A549 (cell line): Measurements from ENCODE around the gene ANAPC7. TPM values are rescaled to one million over a fixed set of nuclear protein-coding genes. Genes with fewer than 3 reads are reported as not detected.
A peak's percentile ranks its signal among the peaks of the same experiment; 100 is the strongest.

ENCODE experiments used
- ATAC-seq, 2 experiments: fragments of 200-7000 bp in 1 of 2; fragments of >200 bp in 1 of 2; cut with Nextera tagmentation in 1 of 2; cut with Tn5 transposase in 1 of 2; 3 replicates each; pipeline versions ENCODE4 v1.8.0 to v1.9.1; 2018 to 2020; ENCODE audit warnings: mild to moderate bottlenecking in 1 of 2, moderate library complexity in 1 of 2
- CTCF ChIA-PET: fragments of 300-600 bp; sonication (Branson Sonifier 250); formaldehyde crosslinking; extraction: SDS; loops from one replicate; lab custom pipeline; 2021; ENCODE audit warnings: antibody characterized with exemption, inconsistent platforms; lab: Yijun Ruan, JAX
- POLR2A ChIA-PET: fragments of 350-600 bp; formaldehyde crosslinking; extraction: SDS; loops from one replicate; lab custom pipeline; 2021; ENCODE audit warnings: antibody characterized with exemption, inconsistent platforms; lab: Yijun Ruan, JAX
- DNase-seq, 2 experiments: peaks; one replicate each; pipeline versions ENCODE4 v3.0.0 to v3.0.0-alpha.2; 2011 to 2016; ENCODE audit warnings: low read depth in 1 of 2, low spot score in 1 of 2
- FAIRE-seq: peaks from 2 replicates; lab custom pipeline; 2011; peaks lifted over from hg19 to GRCh38; lab: Jason Lieb, UNC
- H3K27ac ChIP-seq, 2 experiments: fragments of >200 bp; sonication (Bioruptor Twin); formaldehyde crosslinking; 3 replicates each; pipeline ENCODE4 v1.5.1; 2016 to 2017
- H3K4me1 ChIP-seq: fragments of >200 bp; sonication (Bioruptor Twin); formaldehyde crosslinking; 3 replicates; pipeline ENCODE4 v1.6.1; 2016
- H3K4me2 ChIP-seq: fragments of >200 bp; sonication (Bioruptor Twin); formaldehyde crosslinking; 3 replicates; pipeline ENCODE4 v1.6.1; 2016
- H3K4me3 ChIP-seq: fragments of >200 bp; sonication (Bioruptor Twin); formaldehyde crosslinking; 3 replicates; pipeline ENCODE4 v1.5.1; 2016
- H3K9me3 ChIP-seq: fragments of >200 bp; sonication (Bioruptor Twin); formaldehyde crosslinking; 3 replicates; pipeline ENCODE4 v1.6.1; 2016
- BHLHE40 ChIP-seq: IDR thresholded peaks from 2 replicates; pipeline ENCODE4 v1.6.1; 2012; ENCODE audit warnings: low read depth, low read length, inconsistent platforms
- CBX2 ChIP-seq: fragments of 200-600 bp; sonication (generic); IDR thresholded peaks from 2 replicates; pipeline ENCODE4 v1.6.1; 2016; ENCODE audit warnings: low read depth, mild to moderate bottlenecking, borderline replicate concordance
- EHF ChIP-seq: fragments of 250-450 bp; sonication (Bioruptor Pico); IDR thresholded peaks from 2 replicates; pipeline ENCODE4 v1.5.0; 2020; ENCODE audit warnings: mild to moderate bottlenecking
- EP300 ChIP-seq, 2 experiments: fragments of >200 bp; sonication (Bioruptor Twin); formaldehyde crosslinking; IDR thresholded peaks; 2 replicates in 1 of 2; 3 replicates in 1 of 2; pipeline ENCODE4 v1.6.1; 2016 to 2017
- FOSB ChIP-seq: fragments of 250-450 bp; sonication (Bioruptor Pico); IDR thresholded peaks from 2 replicates; pipeline ENCODE4 v1.5.0; 2020; ENCODE audit warnings: mild to moderate bottlenecking, moderate library complexity
- HOXB13 ChIP-seq: fragments of 250-450 bp; sonication (Bioruptor Pico); IDR thresholded peaks from 2 replicates; pipeline ENCODE4 v1.5.0; 2020; ENCODE audit warnings: low read depth, mild to moderate bottlenecking, moderate library complexity
- HOXB5 ChIP-seq: fragments of 250-450 bp; sonication (Bioruptor Pico); IDR thresholded peaks from 2 replicates; pipeline ENCODE4 v1.5.0; 2020; ENCODE audit warnings: mild to moderate bottlenecking, moderate library complexity
- MYC ChIP-seq: IDR thresholded peaks from 2 replicates; pipeline ENCODE4 v1.6.1; 2012; ENCODE audit warnings: mild to moderate bottlenecking, inconsistent platforms, low read length, improper control_type of control experiment, borderline replicate concordance
- PHF8 ChIP-seq: fragments of 200-600 bp; sonication (generic); IDR thresholded peaks from 2 replicates; pipeline ENCODE4 v1.6.1; 2016; ENCODE audit warnings: low read depth, mild to moderate bottlenecking, antibody characterized with exemption, moderate library complexity, borderline replicate concordance
- POLR2A ChIP-seq: IDR thresholded peaks from 2 replicates; pipeline ENCODE4 v1.6.1; 2012; ENCODE audit warnings: mild to moderate bottlenecking, low read length
- POLR2AphosphoS2 ChIP-seq: conservative IDR thresholded peaks from 2 replicates; pipeline ENCODE4 v1.6.1; 2012; ENCODE audit warnings: low read length, improper control_type of control experiment, inconsistent platforms
- RFX5 ChIP-seq: fragments of 450-650 bp; IDR thresholded peaks from 2 replicates; pipeline ENCODE4 v1.7.1; 2014; ENCODE audit warnings: antibody characterized with exemption, mild to moderate bottlenecking, moderate library complexity
- RNF2 ChIP-seq: fragments of 200-600 bp; sonication (generic); IDR thresholded peaks from 2 replicates; pipeline ENCODE4 v1.6.1; 2016; ENCODE audit warnings: low read depth, mild to moderate bottlenecking, antibody characterized with exemption, moderate library complexity, borderline replicate concordance
- TFCP2L1 ChIP-seq: fragments of 250-450 bp; sonication (Bioruptor Pico); IDR thresholded peaks from 2 replicates; pipeline ENCODE4 v1.5.0; 2021; ENCODE audit warnings: mild to moderate bottlenecking
- ZC3H11A ChIP-seq: fragments of 450-650 bp; IDR thresholded peaks from 2 replicates; pipeline ENCODE4 v1.6.1; 2014; ENCODE audit warnings: antibody characterized with exemption, mild to moderate bottlenecking
- ZFP36 ChIP-seq: fragments of 450-650 bp; IDR thresholded peaks from 2 replicates; pipeline ENCODE4 v1.6.1; 2014; ENCODE audit warnings: borderline replicate concordance; ENCODE audit not compliant: partially characterized antibody
- ZNF302 ChIP-seq: fragments of 250-450 bp; sonication (Bioruptor Pico); IDR thresholded peaks from 2 replicates; pipeline ENCODE4 v1.9.0; 2021; ENCODE audit warnings: inconsistent platforms, mild to moderate bottlenecking, moderate library complexity
- whole genome bisulfite sequencing: methylation state at CpG from one replicate; pipeline ENCODE4 v1.1.6; 2017; ENCODE audit errors: missing lambda C conversion rate; 5-methylcytosine and 5-hydroxymethylcytosine counted together
- polyA plus RNA-seq, 4 experiments: library from polyadenylated mRNA; depleted of rRNA in 3 of 4; stranded (reverse); fragments of >200 nt; fragmentation: RNase III in 1 of 4; extraction: RNeasy Plus Mini Kit Qiagen cat#74134 plus additional on column Dnase treatment in 1 of 4; gene quantifications; 2 replicates in 3 of 4; 3 replicates in 1 of 4; pipeline ENCODE4 v1.2.3, GENCODE V29; 2011 to 2017
- TF ChIP-seq, protein P1 (sequence below): fragments of >200 bp; sonication (Bioruptor Twin); formaldehyde crosslinking; IDR thresholded peaks from 3 replicates; pipeline ENCODE4 v1.5.1; 2016
- TF ChIP-seq, protein P2 (sequence below): fragments of 150-350 bp; IDR thresholded peaks from 2 replicates; pipeline ENCODE4 v1.6.1; 2014; ENCODE audit warnings: low read depth, mild to moderate bottlenecking, low read length
- TF ChIP-seq, protein P3 (sequence below): IDR thresholded peaks from 2 replicates; pipeline ENCODE4 v1.6.1; 2012
- TF ChIP-seq, protein P4 (sequence below): fragments of 250-450 bp; sonication (Bioruptor Pico); IDR thresholded peaks from 2 replicates; pipeline ENCODE4 v1.5.0; 2020; ENCODE audit warnings: low read depth, mild to moderate bottlenecking, moderate library complexity

Gene ANAPC7
- polyA plus RNA-seq, 2 of the 4 experiments (the other 2 are of a cell fraction): 66.1 to 122 TPM

DNA sequence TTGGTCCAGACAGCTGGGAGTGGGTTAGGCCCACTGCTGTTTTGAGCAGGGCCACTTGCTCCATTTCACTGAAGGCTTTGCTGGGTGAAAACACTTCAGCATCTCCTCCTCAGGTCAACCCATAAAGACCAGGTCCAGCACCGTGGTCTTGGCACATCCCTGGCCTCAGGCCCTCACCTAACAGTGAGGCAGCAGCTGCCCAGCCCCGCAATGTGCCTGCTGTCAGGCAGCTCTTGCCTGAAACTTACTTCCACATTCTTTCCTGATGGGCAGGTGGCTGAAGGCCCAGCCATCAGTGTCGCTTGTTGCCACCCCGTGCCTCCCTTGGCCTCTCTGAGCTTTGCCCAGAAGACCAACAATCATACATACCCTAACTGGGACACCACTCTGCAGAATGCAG lies 54.4 kb downstream of the ANAPC7 start:
- no peak overlapping the region; a peak in 1 of 6 replicates for H3K27ac ChIP-seq
- ChIA-PET POLR2A (interaction anchor here (1.1 to 1.7 kb wide), 2 partner anchors 8 to 101 kb away, joined by 3 to 9 read pairs; partner anchors contain the start of gene ARPC3), CTCF (interaction anchor here (1.9 to 3.1 kb wide), 3 partner anchors 9 to 11 kb away, joined by 4 to 9 read pairs (median 8); no protein-coding TSS in a partner anchor)
- DNase-seq: no peak
- no peak overlapping the region for H3K4me2 ChIP-seq
- WGBS: 88% methylated on average over 4 of the region's 4 CpGs
- ATAC-seq: peak; percentile 1 to 8; a peak in 2 of 6 replicates
- no peak for FAIRE-seq
- no peaks in the 10 kb centered on the region for H3K9me3 ChIP-seq
- H3K4me1 ChIP-seq: no peaks in the 10 kb centered on the region
- H3K4me3 ChIP-seq: no peak overlapping the region
- no peak for TF ChIP-seq EP300 (IDR thresholded peaks at IDR 0.05)
- no peak for TF ChIP-seq MYC
- TF ChIP-seq, protein P1, sequence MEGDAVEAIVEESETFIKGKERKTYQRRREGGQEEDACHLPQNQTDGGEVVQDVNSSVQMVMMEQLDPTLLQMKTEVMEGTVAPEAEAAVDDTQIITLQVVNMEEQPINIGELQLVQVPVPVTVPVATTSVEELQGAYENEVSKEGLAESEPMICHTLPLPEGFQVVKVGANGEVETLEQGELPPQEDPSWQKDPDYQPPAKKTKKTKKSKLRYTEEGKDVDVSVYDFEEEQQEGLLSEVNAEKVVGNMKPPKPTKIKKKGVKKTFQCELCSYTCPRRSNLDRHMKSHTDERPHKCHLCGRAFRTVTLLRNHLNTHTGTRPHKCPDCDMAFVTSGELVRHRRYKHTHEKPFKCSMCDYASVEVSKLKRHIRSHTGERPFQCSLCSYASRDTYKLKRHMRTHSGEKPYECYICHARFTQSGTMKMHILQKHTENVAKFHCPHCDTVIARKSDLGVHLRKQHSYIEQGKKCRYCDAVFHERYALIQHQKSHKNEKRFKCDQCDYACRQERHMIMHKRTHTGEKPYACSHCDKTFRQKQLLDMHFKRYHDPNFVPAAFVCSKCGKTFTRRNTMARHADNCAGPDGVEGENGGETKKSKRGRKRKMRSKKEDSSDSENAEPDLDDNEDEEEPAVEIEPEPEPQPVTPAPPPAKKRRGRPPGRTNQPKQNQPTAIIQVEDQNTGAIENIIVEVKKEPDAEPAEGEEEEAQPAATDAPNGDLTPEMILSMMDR: no peak
- TF ChIP-seq TFCP2L1 (CRISPR knock-in tag): no peak
- TF ChIP-seq CBX2: no peak
- TF ChIP-seq, protein P2, sequence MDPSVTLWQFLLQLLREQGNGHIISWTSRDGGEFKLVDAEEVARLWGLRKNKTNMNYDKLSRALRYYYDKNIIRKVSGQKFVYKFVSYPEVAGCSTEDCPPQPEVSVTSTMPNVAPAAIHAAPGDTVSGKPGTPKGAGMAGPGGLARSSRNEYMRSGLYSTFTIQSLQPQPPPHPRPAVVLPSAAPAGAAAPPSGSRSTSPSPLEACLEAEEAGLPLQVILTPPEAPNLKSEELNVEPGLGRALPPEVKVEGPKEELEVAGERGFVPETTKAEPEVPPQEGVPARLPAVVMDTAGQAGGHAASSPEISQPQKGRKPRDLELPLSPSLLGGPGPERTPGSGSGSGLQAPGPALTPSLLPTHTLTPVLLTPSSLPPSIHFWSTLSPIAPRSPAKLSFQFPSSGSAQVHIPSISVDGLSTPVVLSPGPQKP: no peak
- no peak for TF ChIP-seq HOXB5 (CRISPR knock-in tag)
- TF ChIP-seq BHLHE40: no peak
- TF ChIP-seq ZC3H11A: no peak
- TF ChIP-seq PHF8: no peak
- TF ChIP-seq HOXB13 (CRISPR knock-in tag): no peak
- TF ChIP-seq POLR2AphosphoS2: no peak; the same call in 1 of the 2 replicates
- no peak for TF ChIP-seq RFX5
- no peak for TF ChIP-seq ZNF302 (CRISPR knock-in tag)
- TF ChIP-seq RNF2: no peak

DNA sequence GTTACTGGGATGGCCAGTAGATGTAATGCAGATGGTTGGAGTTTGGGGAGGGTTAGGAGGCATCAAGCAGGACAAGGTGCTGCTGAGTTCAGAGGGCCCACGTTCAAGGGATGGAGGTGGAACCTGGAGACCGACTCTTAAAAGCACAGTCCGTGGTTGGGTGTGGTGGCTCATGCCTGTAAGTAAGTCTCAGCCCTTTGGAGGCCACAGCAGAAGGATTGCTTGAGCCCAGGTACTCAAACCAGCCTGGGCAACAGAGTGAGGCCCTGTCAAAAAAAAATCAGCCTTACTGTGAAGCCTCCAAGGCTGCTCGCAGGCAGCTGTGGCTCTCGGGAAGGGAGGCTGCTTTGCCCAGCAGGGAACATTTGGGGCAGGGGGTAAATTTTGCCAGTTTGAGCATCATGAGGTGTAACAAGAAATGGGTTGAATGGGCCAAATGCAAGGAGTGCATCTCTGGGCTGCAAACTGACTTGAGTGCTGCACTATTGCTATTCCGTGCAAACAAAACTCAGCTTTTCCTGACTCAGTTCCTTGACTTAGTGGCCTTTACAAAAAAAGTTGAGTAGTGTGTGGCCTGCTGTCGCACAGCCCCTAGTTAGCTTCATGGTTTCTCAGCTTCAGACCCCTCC lies 55.0 kb downstream of the ANAPC7 start:
- WGBS: 93% methylated on average over 7 of the region's 7 CpGs
- Histone ChIP-seq H3K4me3 (no peak overlapping the region), H3K4me1 (no peaks in the 10 kb centered on the region), H3K4me2 (no peak overlapping the region), H3K9me3 (no peaks in the 10 kb centered on the region), H3K27ac (no peak overlapping the region; a peak in 1 of 6 replicates)
- POLR2A ChIA-PET: interaction anchor here (1.1 to 1.7 kb wide), 2 partner anchors 8 to 102 kb away, joined by 3 to 9 read pairs; partner anchors contain the start of gene ARPC3
- FAIRE-seq: no peak
- TF ChIP-seq FOSB (CRISPR knock-in tag) (no peak), EHF (no peak), POLR2AphosphoS2 (0 out of 2 replicates have a peak, but pooled peaks have one; percentile 0), ZFP36 (no peak)
- TF ChIP-seq, all 56 proteins: peak for 1
- CTCF ChIA-PET: interaction anchor here (1.9 to 3.1 kb wide), 3 partner anchors 8 to 11 kb away, joined by 4 to 9 read pairs (median 8); no protein-coding TSS in a partner anchor
- DNase-seq (no peak), ATAC-seq (no peak)

DNA sequence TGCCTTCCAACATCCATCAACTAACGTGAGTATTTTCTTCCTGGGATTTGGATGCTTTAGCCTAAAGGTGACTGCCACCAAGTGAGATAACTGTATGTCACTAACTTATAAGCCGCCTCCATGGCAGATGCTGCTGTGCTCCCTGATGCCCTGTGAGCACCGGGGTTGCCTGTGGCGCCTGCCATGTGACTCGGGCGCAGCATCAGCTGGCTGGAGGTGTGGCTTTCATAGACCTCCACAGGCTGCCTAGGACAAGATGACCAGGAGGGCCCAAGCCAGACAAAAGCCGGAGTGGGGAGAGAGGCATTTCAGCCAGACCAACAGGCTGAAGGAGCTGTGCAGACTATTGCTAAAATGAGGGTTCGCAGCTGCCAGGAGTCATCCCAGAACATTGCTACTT lies 55.7 kb downstream of the ANAPC7 start:
- TF ChIP-seq, protein P3, sequence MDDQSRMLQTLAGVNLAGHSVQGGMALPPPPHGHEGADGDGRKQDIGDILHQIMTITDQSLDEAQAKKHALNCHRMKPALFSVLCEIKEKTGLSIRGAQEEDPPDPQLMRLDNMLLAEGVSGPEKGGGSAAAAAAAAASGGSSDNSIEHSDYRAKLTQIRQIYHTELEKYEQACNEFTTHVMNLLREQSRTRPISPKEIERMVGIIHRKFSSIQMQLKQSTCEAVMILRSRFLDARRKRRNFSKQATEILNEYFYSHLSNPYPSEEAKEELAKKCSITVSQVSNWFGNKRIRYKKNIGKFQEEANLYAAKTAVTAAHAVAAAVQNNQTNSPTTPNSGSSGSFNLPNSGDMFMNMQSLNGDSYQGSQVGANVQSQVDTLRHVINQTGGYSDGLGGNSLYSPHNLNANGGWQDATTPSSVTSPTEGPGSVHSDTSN: no peak
- TF ChIP-seq ZC3H11A (no peak), POLR2A (no peak)
- TF ChIP-seq, protein P4, sequence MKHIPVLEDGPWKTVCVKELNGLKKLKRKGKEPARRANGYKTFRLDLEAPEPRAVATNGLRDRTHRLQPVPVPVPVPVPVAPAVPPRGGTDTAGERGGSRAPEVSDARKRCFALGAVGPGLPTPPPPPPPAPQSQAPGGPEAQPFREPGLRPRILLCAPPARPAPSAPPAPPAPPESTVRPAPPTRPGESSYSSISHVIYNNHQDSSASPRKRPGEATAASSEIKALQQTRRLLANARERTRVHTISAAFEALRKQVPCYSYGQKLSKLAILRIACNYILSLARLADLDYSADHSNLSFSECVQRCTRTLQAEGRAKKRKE (CRISPR knock-in tag): no peak
- Histone ChIP-seq H3K27ac (no peak overlapping the region), H3K4me1 (no peaks in the 10 kb centered on the region), H3K4me3 (no peak overlapping the region), H3K4me2 (no peak overlapping the region), H3K9me3 (no peaks in the 10 kb centered on the region)
- ChIA-PET CTCF (interaction anchor here (3.1 kb wide), 1 partner anchor 10 kb away, joined by 8 read pairs; no protein-coding TSS in a partner anchor), POLR2A (no interaction called here)
- DNase-seq: no peak
- FAIRE-seq: no peak
- ATAC-seq: no peak
- WGBS: 87% methylated on average over 8 of the region's 8 CpGs
